Ovary (tissue), 9 donors: ENCODE results near the gene SHROOM3. TPM values are rescaled to one million over a fixed set of nuclear protein-coding genes. Genes with fewer than 3 reads are reported as not detected.

Experiments
- DNase-seq, 5 donors: peaks; one replicate each; pipeline ENCODE4 v3.0.0-alpha.2; 2019 to 2020
- H3K27ac ChIP-seq, 2 donors: fragments of 200-600 bp; one replicate each; pipeline versions ENCODE4 v1.5.1 to v1.8.0; 2019 to 2022
- H3K27me3 ChIP-seq: fragments of 200-600 bp; one replicate; pipeline ENCODE4 v1.8.0; 2022
- H3K36me3 ChIP-seq: fragments of 200-600 bp; sonication (generic); one replicate; pipeline ENCODE4 v1.5.1; 2019
- H3K4me1 ChIP-seq: one replicate; pipeline ENCODE4 v1.8.1; 2013; ENCODE audit warnings: mild to moderate bottlenecking, moderate library complexity; ENCODE audit not compliant: insufficient read depth
- H3K4me3 ChIP-seq: fragments of 200-600 bp; sonication (generic); one replicate; pipeline ENCODE4 v1.5.1; 2017
- H3K9me3 ChIP-seq, 2 donors: fragments of 200-600 bp in 1 of 2; sonication (generic) in 1 of 2; one replicate each; pipeline versions ENCODE4 v1.5.1 to v1.8.1; 2013 to 2019; ENCODE audit warnings: mild to moderate bottlenecking in 1 of 2, moderate library complexity in 1 of 2
- CTCF ChIP-seq, 3 donors: fragments of 450-650 bp in 2 of 3; fragments of 200-600 bp in 1 of 3; IDR thresholded peaks; one replicate each; pipeline versions ENCODE4 v1.5.1 to v1.8.0; 2016 to 2022; ENCODE audit warnings: antibody characterized with exemption in 3 of 3, mild to moderate bottlenecking in 1 of 3
- EP300 ChIP-seq: sonication (generic); formaldehyde crosslinking; IDR thresholded peaks from one replicate; pipeline ENCODE4 v1.6.1; 2017; ENCODE audit warnings: antibody characterized with exemption
- POLR2A ChIP-seq: fragments of 450-650 bp; IDR thresholded peaks from one replicate; pipeline ENCODE4 v1.6.1; 2017; ENCODE audit warnings: antibody characterized with exemption, mild to moderate bottlenecking, moderate library complexity
- WGBS, 3 donors: extraction: QIAGEN DNeasy Blood & Tissue Kit in 1 of 3; methylation state at CpG; one replicate each; pipeline versions ENCODE4 v1.1.5 to v1.1.7; 2013 to 2017; 5-methylcytosine and 5-hydroxymethylcytosine counted together
- intact Hi-C, 4 donors: fragments of 100-400 bp; cut with DNase I; formaldehyde crosslinking; loops; one replicate each; pipeline versions ENCODE4 v1.11.0 to v1.15.1; 2022 to 2023
- polyA plus RNA-seq, 2 donors: library from polyadenylated mRNA; stranded (reverse); fragments of 200-250 nt in 1 of 2; fragments of 350-450 nt in 1 of 2; fragmentation: Illumina TruSeq in 1 of 2; extraction: RNeasy Lipid Tissue Mini Kit (QIAGEN cat#74804) in 1 of 2; gene quantifications; one replicate each; pipeline ENCODE4 v1.2.3, GENCODE V29; 2013 to 2014
- total RNA-seq, 7 donors: library from RNA; depleted of rRNA in 2 of 7; stranded (reverse); fragments of >200 nt in 2 of 7; fragmentation: NEBNext Ultra II Directional in 3 of 7; extraction: Animal tissue kit (Norgen Biotek cat#: 25700) in 3 of 7; gene quantifications; one replicate each; pipeline versions ENCODE4 v1.1.0 to v1.2.4, GENCODE V29; 2016 to 2023
- donor health status: DM: no; HTN: no; CAD: no; lungs with moderate emphysema.
- donor health status: DM: no; HTN: no; CAD: no.
- donor health status: Bipolar disorder and iron deficiency.
- donor health status: DM: yes; HTN: yes; CAD: no.
- donor health status: DM: no; HTN: no; CAD: no.
- donor health status: DM: yes; HTN: yes; CAD: no.

Gene SHROOM3
- total and polyA plus RNA-seq, 9 donors, result 0.80 to 70.1 (median 3.8) TPM

DNA sequence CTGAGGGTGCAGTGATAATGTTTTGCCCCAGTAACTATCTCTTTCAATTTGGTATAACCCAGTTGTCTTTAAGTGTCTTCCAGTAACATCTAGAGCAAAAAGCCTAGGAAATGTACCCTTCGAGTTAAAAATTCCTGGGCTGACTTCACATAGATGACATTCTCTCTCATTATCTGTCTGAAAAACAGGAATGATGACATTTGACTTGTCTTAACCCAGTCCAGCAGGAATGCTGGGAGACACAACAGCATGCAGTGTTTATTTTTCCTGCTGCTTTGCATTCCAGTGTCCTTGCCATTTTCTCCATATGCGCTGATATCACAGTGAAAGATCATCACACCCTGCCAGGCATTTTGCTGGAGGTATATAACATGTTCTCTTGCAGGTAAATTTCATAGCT lies 333.0 kb downstream of the SHROOM3 start:
- Histone ChIP-seq H3K4me1 (peaks cover 10% of the 10 kb centered on the region), H3K9me3 (no peaks in the 10 kb centered on the region), H3K27me3 (no peaks in the 10 kb centered on the region), H3K36me3 (no peaks in the 10 kb centered on the region), H3K27ac (no peak overlapping the region), H3K4me3 (no peak overlapping the region)
- TF ChIP-seq POLR2A (no peak), EP300 (no peak), CTCF (IDR thresholded peaks at IDR 0.05) (no peak)
- 8 to 34% (median 22%) methylated on average over 2 of the region's 2 CpGs for WGBS, 3 donors
- intact Hi-C loops, result no loop called here
- DNase-seq, result no peak

DNA sequence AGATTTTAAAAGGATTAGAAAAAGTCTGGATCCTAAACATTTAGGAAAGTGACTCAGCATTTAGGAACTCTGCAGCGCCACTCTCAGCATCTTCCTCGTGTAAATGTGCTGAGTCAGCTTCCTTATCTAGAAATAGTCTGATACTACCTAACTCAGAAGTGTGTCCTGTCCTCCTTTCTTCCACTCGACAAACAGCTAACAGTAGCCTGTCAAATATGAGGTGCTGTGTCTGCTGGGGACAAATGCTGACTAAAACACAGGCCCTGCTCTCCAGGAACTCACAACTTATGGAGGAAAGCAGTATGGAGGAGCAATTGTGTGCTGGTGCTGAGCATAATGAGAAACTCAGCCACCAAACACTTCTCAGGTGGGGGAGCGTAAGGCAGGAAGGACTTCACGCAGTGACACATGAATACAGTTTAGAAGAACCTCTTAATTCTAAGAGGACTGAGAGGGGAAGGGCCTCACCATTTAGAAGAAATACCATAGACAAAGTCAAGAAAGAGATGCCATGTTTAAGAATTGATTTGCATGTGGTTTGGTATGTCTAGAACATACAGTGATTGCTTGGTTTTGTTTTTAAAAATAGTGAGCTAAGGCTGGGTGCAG lies 337.6 kb downstream of the SHROOM3 start:
- intact Hi-C loops, result no loop called here
- no peak for DNase-seq
- H3K4me3 ChIP-seq, result no peak overlapping the region
- no peak for TF ChIP-seq POLR2A
- no peak for TF ChIP-seq EP300
- TF ChIP-seq CTCF (IDR thresholded peaks at IDR 0.05), result no peak
- H3K9me3 ChIP-seq, result no peaks in the 10 kb centered on the region
- WGBS, 3 donors, result 51 to 56% (median 53%) methylated on average over 5 of the region's 5 CpGs
- no peaks in the 10 kb centered on the region for H3K27me3 ChIP-seq
- peaks cover 5% of the 10 kb centered on the region for H3K4me1 ChIP-seq
- H3K36me3 ChIP-seq, result no peaks in the 10 kb centered on the region
- H3K27ac ChIP-seq, result no peak overlapping the region

DNA sequence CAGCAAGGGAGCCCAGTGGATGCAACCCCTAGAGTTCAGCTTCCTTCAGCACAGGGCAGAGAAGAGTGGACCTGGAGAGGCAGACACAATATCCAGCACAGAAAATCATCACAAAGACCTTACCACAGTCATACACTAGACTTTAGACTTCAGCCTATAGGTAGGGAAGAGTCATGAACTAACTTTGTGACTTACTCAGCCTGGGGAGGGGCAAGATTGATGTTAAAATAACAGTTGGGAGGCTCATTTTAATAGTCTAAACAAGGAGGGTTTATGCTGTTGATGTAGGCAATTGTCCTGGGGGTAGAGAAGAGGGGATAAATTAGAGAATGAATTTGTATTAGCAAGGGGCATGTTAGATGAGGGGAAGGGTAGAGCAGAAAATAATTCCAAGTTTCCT lies 338.7 kb downstream of the SHROOM3 start:
- DNase-seq, result no peak
- Histone ChIP-seq H3K27me3 (no peaks in the 10 kb centered on the region), H3K4me1 (no peaks in the 10 kb centered on the region), H3K27ac (no peak overlapping the region), H3K36me3 (no peaks in the 10 kb centered on the region), H3K4me3 (no peak overlapping the region), H3K9me3 (no peaks in the 10 kb centered on the region)
- TF ChIP-seq EP300 (no peak), POLR2A (no peak), CTCF (IDR thresholded peaks at IDR 0.05) (no peak)
- intact Hi-C loops, result no loop called here

DNA sequence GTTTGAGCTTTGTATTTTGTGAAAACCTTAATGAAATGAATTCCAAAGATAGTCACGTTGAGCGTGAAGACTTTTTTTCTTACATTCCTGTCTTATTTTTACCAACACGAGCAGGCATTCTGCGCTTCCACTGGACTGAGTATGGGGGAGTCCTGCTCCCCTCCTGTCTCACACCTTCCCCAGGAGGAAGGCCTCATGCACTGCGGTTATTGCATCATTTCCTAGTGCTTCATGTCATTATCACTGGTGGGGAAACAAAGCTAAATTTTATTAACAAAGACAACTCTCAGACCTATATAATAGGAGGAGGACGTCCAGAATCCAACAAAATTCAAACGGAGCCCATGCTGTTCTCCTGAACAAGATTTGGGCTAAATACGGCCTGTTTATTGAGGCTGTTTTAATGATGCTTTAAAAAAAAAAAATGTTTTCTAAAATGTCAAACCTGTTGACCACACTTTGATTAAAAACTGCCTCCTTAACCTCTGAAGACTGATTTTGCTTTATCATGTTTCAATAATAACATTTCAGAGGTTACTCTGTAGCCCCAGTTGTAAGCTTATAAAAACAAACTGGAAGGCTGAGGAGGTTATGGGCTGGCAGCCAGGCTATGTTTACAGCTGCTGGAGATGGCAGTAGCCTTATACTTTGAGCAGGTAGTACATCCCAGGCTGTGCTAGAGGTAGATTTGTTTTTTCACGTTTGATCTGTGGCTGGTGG lies 344.9 kb downstream of the SHROOM3 start:
- no peak overlapping the region for H3K4me3 ChIP-seq
- DNase-seq, result no peak
- no peak overlapping the region for H3K27ac ChIP-seq
- TF ChIP-seq EP300, result no peak
- TF ChIP-seq CTCF (IDR thresholded peaks at IDR 0.05), result no peak
- TF ChIP-seq POLR2A, result no peak
- no peaks in the 10 kb centered on the region for H3K27me3 ChIP-seq
- 66 to 79% (median 68%) methylated on average over 9 of the region's 9 CpGs for WGBS, 3 donors
- H3K36me3 ChIP-seq, result no peaks in the 10 kb centered on the region
- H3K9me3 ChIP-seq, result no peaks in the 10 kb centered on the region
- intact Hi-C loops, result no loop called here
- H3K4me1 ChIP-seq, result no peaks in the 10 kb centered on the region
